GM20000 (cell line): Measurements from ENCODE around the gene EPHB6.

Source experiments
- DNase-seq: peaks from one replicate; pipeline ENCODE4 v3.0.0; 2012; ENCODE audit warnings: low spot score
- CTCF ChIP-seq: IDR thresholded peaks from 2 replicates; pipeline ENCODE4 v1.5.1; 2012; ENCODE audit warnings: mild to moderate bottlenecking, control low read depth; ENCODE audit errors: extremely low read depth, missing control alignments

EPHB6 gene

GRCh38 chr7:142901426-142902259 lies 46.8 kb downstream of the EPHB6 start:
- no peak for DNase-seq
- no peak for TF ChIP-seq CTCF

GRCh38 chr7:142904128-142904527 lies 49.3 kb downstream of the EPHB6 start:
- no peak for TF ChIP-seq CTCF
- no peak for DNase-seq

GRCh38 chr7:142905759-142906158 lies 50.9 kb downstream of the EPHB6 start:
- no peak for DNase-seq
- no peak for TF ChIP-seq CTCF

GRCh38 chr7:142906643-142907042 lies 51.8 kb downstream of the EPHB6 start:
- DNase-seq = no peak
- no peak for TF ChIP-seq CTCF

GRCh38 chr7:142908290-142908689 lies 53.4 kb downstream of the EPHB6 start:
- no peak for TF ChIP-seq CTCF
- DNase-seq = no peak

- DNase-seq = peak; percentile 33
- peak; percentile 17 for TF ChIP-seq CTCF
Measured at GRCh38 chr7:142908921-142909890, 54.3 kb downstream of the EPHB6 start.

- no peak for TF ChIP-seq CTCF
- no peak for DNase-seq
Measured at GRCh38 chr7:142910031-142910433, 55.2 kb downstream of the EPHB6 start.
